HG03521 (cell line): ENCODE data around the gene EIF3D.

Experiments used
- ATAC-seq: cut with Tn5 transposase; IDR thresholded peaks from one replicate; pipeline ENCODE4 v1.9.1; 2021; ENCODE audit warnings: mild to moderate bottlenecking, moderate library complexity; ENCODE audit not compliant: unreplicated experiment

EIF3D gene

DNA sequence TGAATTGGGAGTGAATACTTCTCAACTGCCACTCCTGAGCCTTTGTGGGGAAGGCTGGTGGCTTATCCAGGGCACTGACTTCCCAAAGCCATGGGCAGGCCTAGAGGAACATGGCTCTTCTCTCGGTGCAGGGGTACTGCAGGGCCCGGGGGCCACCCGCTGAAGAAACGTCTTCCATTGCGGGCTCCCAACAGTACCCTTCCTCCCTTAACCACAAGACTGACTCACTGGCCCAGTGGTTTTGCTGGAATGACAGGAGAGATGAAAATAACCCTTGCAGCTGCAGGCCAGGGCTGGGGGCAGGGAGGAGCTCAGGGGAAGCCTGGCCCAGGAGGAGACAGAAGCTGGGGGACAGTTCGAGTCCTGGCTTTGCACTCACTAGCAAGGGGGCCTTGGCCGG is 61.0 kb downstream of the EIF3D start:
- no peak for ATAC-seq

DNA sequence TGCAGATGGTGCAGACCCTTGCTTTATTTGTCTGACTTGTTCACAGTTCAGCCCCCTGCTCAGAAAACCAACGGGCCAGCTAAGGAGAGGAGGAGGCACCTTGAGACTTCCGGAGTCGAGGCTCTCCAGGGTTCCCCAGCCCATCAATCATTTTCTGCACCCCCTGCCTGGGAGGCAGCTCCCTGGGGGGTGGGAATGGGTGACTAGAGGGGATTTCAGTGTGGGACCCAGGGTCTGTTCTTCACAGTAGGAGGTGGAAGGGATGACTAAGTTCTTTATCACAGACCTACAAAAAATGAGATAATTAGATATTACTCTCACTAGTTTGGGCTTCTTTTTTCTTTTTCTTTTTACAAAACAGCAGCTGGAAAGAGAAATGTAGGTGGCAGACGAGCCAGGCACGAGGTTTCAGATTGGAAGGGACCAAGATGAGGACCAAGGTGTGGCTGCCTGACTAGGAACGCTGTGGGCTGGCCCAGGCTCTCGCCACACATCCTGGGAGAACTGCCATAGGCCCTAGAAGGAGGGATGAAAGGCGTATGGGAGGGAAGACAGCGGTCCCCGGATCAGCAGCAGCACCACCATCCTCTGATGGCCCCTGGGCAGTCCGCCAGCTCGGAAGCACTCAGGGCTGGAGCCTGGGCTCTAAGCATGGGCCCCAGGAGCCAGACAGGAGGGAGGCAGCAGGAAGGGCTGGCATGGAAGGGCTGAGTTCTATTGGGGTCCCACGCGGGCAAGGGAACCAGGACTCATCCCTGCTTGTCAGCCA is 61.7 kb downstream of the EIF3D start:
- ATAC-seq = no peak

DNA sequence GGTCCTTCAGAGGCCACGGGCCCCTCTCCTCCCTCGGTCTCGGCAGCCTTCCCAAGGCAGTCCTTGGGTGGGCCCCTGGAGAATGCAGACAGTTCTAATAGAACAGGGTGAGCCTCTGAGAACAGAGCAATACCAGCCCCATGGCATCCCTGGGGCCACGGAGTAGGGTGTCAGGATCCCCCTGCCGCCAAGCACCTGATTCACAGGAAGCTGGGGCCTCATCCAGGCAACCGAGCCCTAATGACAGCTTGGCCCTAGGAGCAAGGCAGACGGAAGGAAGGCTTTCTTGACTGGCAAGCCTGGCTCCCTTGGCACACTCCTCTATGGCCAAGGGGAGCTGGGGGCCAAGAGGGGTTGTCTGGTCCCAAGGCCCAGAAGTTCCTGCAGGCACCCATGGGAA is 62.7 kb downstream of the EIF3D start:
- ATAC-seq = no peak

DNA sequence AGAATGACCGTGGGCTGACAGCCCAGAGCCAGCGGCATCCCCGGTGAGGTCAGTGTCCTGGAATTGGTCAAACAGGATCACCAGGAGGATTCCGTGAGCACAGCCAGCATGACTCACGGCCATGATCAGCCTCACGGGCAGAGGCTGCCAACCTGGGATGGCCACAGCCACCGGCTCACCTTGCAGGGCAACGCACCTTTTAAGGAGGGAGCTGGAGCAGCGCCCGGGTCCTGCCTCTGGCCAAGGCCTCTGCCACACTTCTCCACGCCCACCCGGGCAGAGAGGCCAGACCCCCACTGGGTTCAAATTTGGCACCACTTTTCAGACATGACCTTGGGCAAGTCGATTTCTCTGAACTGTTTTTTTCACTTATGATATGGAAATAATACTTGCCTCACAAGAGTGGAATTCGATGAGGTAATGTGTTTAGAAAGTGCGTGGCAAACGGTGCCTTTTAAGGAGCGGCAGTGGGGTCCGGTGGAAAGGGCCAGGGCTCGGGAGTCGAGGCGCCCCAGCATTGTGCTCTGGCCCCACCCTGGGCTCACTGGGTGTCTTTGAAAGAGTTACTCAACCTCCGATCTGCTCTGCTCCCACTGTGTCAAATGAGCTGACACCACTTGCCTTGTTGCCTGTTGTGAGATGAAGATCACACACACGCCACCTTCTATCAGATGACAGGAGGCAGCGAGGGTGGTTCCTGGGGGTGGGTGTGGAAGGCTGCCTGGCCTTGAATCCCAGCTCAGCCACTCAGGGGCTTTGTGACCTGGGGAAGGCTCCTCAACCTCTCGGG is 63.5 kb downstream of the EIF3D start:
- ATAC-seq = no peak

GRCh38 chr22:36464715-36465231 is 64.2 kb downstream of the EIF3D start:
- no peak for ATAC-seq

- no peak for ATAC-seq
Measured at GRCh38 chr22:36463783-36464184, 65.2 kb downstream of the EIF3D start.

- ATAC-seq = no peak
Measured at GRCh38 chr22:36461665-36462649, 67.0 kb downstream of the EIF3D start.
